Measurements from ENCODE around the gene PIK3R5. TPM values are rescaled to one million over a fixed set of nuclear protein-coding genes. Genes with fewer than 3 reads are reported as not detected.

PIK3R5 gene
- total RNA-seq, 2 experiments from 2014 or later, result 0.76 to 1.5 TPM

- Histone ChIP-seq H3K36me3 (ENCODE audit: insufficient read depth, low read length) (no peaks in the 10 kb centered on the region), H3K4me3 (ENCODE audit: low read depth, low read length, poor library complexity, severe bottlenecking) (no peak overlapping the region), H3K4me1 (ENCODE audit: insufficient read depth, low read length, poor library complexity, severe bottlenecking) (peaks cover 4% of the 10 kb centered on the region), H3K4me2 (ENCODE audit: low read length) (no peak overlapping the region), H3K9me2 (ENCODE audit: insufficient read depth, low read length) (no peaks in the 10 kb centered on the region), H2AFZ (ENCODE audit: low read length) (no peak overlapping the region), H3K27ac (ENCODE audit: low read depth, low read length, poor library complexity, severe bottlenecking) (no peak overlapping the region), H3K79me2 (ENCODE audit: insufficient read depth, low read depth, low read length) (no peaks in the 10 kb centered on the region), H3K9me3 (ENCODE audit: low read length) (no peaks in the 10 kb centered on the region), H4K20me1 (ENCODE audit: insufficient read depth, low read length) (no peaks in the 10 kb centered on the region)
- no TSS peak for BruUV-seq (replicated peaks)
- CTCF ChIA-PET (ENCODE audit: unreplicated experiment), result no interaction called here
- POLR2A ChIA-PET, result no interaction called here
- intact Hi-C loops (cut with micrococcal nuclease; ENCODE audit: unreplicated experiment), result no loop called here
- no peak for DNase-seq (ENCODE audit: low spot score)
- no peak for TF ChIP-seq CTCF (conservative IDR thresholded peaks at IDR 0.05; ENCODE audit: low read length)
- no peak for TF ChIP-seq EZH2phosphoT487 (IDR thresholded peaks at IDR 0.05; ENCODE audit: borderline replicate concordance, low read depth, low read length)
Observed at GRCh38 chr17:9003355-9004131, 38.0 kb upstream of the PIK3R5 start.

DNA sequence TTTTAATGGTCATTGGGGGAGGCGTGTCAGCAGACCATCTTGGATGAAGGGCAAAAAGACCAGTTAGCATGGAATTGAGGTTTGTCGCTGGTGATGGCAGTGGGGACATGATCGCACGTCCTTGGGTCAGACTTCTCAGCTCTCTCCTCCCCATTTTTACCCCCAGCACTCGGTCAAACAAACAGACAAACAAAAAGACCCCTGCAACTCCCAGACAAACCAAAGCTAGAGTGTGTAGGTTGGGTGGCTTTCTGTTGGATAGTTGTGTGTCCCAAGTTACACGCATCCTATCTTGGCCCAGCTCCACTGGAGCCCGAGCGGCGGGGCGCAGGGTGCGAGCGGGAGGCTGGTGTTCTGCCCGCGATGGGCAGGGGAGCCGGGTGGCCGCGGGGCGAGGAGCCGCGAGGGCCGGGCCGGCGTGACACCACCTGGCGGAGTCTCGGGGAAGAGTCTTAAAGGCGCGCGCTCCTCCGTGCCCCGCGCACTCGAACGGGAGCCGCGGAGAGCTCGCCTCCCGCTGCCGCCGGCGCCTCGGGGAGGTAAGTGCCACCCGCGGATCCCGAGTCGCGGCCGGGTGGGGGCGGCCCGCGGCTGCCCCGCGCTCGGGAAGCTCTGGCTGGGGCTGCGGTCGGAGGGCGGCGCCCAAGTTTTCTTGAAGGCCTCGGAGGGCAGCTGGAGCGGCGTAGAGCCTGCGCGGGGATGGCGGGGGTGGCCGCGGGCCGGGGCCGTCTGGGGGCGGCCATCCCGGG lies 37.3 kb upstream of the PIK3R5 start:
- Histone ChIP-seq H3K9me2 (ENCODE audit: insufficient read depth, low read length) (no peaks in the 10 kb centered on the region), H3K79me2 (ENCODE audit: insufficient read depth, low read depth, low read length) (no peaks in the 10 kb centered on the region), H3K4me1 (ENCODE audit: insufficient read depth, low read length, poor library complexity, severe bottlenecking) (peaks cover 4% of the 10 kb centered on the region), H3K36me3 (ENCODE audit: insufficient read depth, low read length) (no peaks in the 10 kb centered on the region), H3K27ac (ENCODE audit: low read depth, low read length, poor library complexity, severe bottlenecking) (no peak overlapping the region), H4K20me1 (ENCODE audit: insufficient read depth, low read length) (no peaks in the 10 kb centered on the region), H2AFZ (ENCODE audit: low read length) (no peak overlapping the region), H3K4me2 (ENCODE audit: low read length) (no peak overlapping the region), H3K4me3 (ENCODE audit: low read depth, low read length, poor library complexity, severe bottlenecking) (no peak overlapping the region), H3K9me3 (ENCODE audit: low read length) (no peaks in the 10 kb centered on the region)
- CTCF ChIA-PET (ENCODE audit: unreplicated experiment), result no interaction called here
- BruUV-seq (replicated peaks), result no TSS peak
- POLR2A ChIA-PET, result no interaction called here
- no peak for DNase-seq (ENCODE audit: low spot score)
- TF ChIP-seq EZH2phosphoT487 (IDR thresholded peaks at IDR 0.05; ENCODE audit: borderline replicate concordance, low read depth, low read length) (no peak), CTCF (conservative IDR thresholded peaks at IDR 0.05; ENCODE audit: low read length) (no peak)
- intact Hi-C loops (cut with micrococcal nuclease; ENCODE audit: unreplicated experiment), result no loop called here

GRCh38 chr17:9002227-9002605 lies 36.7 kb upstream of the PIK3R5 start:
- no peak overlapping the region for H3K4me2 ChIP-seq (ENCODE audit: low read length)
- ChIA-PET CTCF (ENCODE audit: unreplicated experiment) (no interaction called here), POLR2A (no interaction called here)

More at GRCh38 chr17:9002227-9002605, 36.7 kb upstream of the PIK3R5 start:
- H4K20me1 ChIP-seq (ENCODE audit: insufficient read depth, low read length), result no peaks in the 10 kb centered on the region
- no peak for DNase-seq (ENCODE audit: low spot score)
- H3K36me3 ChIP-seq (ENCODE audit: insufficient read depth, low read length), result no peaks in the 10 kb centered on the region
- intact Hi-C loops (cut with micrococcal nuclease; ENCODE audit: unreplicated experiment), result no loop called here
- BruUV-seq (replicated peaks), result no TSS peak
- H3K4me3 ChIP-seq (ENCODE audit: low read depth, low read length, poor library complexity, severe bottlenecking), result no peak overlapping the region
- H3K9me2 ChIP-seq (ENCODE audit: insufficient read depth, low read length), result no peaks in the 10 kb centered on the region
- H3K4me1 ChIP-seq (ENCODE audit: insufficient read depth, low read length, poor library complexity, severe bottlenecking), result peaks cover 4% of the 10 kb centered on the region
- TF ChIP-seq EZH2phosphoT487 (IDR thresholded peaks at IDR 0.05; ENCODE audit: borderline replicate concordance, low read depth, low read length), result no peak
- no peak for TF ChIP-seq CTCF (conservative IDR thresholded peaks at IDR 0.05; ENCODE audit: low read length)
- H2AFZ ChIP-seq (ENCODE audit: low read length), result no peak overlapping the region
- no peak overlapping the region for H3K27ac ChIP-seq (ENCODE audit: low read depth, low read length, poor library complexity, severe bottlenecking)
- H3K79me2 ChIP-seq (ENCODE audit: insufficient read depth, low read depth, low read length), result no peaks in the 10 kb centered on the region
- no peaks in the 10 kb centered on the region for H3K9me3 ChIP-seq (ENCODE audit: low read length)

Measured in OCI-LY7 (cell line).